CD4-positive, alpha-beta T cell treated with Interleukin-4 for 4 hours (primary cell): Measurements from ENCODE around the gene GPRC5D.

ENCODE experiments used
- DNase-seq: peaks from one replicate; pipeline ENCODE4 v3.0.0-alpha.2; 2020

GPRC5D gene

DNA sequence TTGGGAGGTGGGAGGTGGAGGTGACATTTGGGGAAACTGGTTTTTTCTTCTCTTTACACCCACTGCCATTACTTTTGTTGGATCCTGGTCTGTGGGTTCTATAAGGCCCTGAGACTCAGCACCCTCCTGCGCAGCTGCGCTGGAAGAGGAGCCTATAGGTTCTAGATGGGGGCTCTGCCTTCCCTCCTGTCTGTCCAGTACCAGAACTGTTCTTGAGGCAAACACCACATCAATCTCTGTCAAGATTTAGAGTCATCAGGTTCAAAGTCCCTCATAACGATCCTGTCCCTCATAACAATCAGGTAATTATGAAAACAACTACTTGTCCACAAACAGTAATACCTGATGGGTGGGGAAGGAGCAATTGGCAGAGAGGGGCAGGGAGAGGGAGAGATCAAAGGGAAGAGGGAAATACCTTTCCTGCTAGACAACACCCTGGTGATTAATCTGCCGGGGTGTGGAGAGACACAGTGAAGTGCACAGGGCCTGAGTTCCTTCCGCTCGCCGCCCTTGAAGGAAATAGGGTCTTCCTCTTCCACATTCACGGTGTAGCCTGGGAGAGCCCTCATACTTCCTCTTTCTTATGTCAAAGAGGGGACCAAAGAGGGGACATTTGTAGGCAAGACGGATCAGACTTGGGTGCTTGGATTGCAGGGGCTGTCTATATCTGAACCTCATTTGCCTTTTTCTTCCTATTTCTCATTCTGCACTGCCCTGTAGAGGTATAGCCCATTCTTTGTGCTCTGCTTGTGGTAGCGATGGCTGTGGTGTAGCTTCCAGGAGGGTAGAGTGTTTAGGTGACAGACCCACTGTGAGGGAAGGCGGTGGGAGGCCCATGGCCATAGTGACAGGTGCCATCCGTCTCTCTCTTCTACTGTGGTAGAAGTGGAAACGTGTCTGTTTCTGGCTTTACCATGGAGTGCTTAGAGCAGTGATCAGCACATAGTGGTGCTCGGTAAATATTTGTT, 48.0 kb downstream of the GPRC5D start:
- no peak for DNase-seq

GRCh38 chr12:12902036-12902435, 49.9 kb downstream of the GPRC5D start:
- DNase-seq: no peak

- no peak for DNase-seq
Observed at GRCh38 chr12:12901158-12901791, 50.7 kb downstream of the GPRC5D start.

DNA sequence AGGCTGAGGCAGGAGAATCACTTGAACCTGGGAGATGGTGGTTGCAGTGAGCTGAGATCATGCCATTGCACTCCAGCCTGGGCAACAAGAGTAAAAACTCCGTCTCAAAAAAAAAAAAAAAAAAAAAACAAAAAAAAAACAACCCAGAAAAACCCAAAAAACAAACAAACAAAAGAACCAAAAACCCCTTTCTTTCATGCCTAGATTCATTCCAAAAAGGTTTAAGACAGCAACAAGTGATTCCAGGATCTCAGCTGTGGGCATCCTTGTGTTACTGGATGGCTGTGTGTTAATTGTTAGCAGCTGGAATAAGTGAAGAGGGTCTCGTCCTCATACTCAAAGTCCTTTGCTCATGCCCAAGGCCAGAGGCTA, 51.2 kb downstream of the GPRC5D start:
- DNase-seq: no peak

- no peak for DNase-seq
Observed at GRCh38 chr12:12899530-12900380, 52.2 kb downstream of the GPRC5D start.

DNA sequence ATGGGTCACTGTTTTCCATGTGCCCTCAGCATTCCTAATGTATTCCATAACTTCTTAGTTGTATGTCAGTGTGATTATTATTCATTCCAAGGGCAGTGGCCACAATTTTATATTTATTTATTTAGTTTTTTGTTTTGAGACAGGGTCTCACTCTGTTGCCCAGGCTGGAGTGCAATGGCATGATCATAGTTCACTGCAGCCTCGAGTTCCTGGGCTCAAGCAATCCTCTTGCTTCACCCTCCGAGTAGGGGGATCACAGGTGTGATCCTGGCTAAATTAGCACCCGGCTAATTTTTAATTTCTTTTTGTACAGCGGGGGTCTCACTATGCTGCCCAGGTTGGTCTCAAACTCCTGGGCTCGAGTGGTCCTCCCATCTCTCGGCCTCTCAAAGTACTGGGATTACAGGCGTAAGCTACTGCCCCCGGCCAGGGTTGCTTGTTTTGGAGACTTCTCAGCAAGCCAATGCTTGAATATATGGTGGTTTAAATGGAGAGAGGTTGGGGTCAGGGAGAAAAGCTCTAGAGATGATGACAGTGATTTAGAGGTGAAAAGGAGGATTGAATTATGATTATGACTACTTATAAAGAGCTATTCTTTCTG, 53.0 kb downstream of the GPRC5D start:
- no peak for DNase-seq

GRCh38 chr12:12898136-12898717, 53.7 kb downstream of the GPRC5D start:
- no peak for DNase-seq

DNA sequence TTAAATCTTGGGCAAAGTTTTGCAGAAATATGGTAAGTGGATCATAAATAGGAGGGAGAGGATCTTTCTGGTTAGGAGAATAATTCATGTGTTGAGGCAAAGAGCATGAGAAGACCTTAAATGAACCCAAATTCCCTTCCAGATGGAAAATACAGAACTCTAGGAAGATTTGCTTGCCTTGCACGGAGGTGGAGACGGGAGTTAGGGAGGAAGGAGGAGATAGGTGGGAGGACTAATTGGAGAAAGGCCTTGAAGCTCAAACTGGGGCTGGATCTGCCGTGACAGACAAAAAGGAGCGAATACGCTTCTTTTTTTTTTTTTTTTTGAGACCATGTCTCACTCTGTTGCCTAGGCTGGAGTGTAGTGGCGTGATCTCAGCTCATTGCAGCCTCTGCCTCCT, 54.7 kb downstream of the GPRC5D start:
- DNase-seq: no peak

GRCh38 chr12:12896260-12896659, 55.7 kb downstream of the GPRC5D start:
- DNase-seq: no peak

DNA sequence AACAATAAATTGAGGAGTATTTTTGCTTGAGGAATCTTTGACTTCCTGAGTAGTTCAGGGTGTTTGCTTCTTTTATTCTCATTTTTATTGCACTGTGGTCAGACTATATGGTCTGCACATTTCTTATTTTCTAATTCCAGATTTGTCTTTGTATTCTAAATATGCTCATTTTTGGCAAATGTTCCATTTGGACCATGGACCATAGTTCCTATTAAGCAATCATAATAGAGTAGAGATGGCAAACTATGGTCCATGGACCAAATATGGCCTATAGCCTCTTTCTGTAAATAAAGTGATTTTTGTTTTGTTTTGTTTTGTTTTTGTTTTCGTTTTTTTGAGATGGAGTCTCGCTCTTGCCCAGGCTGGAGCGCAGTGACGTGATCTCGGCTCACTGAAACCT, 58.5 kb downstream of the GPRC5D start:
- no peak for DNase-seq

- no peak for DNase-seq
Observed at GRCh38 chr12:12892681-12893141, 59.3 kb downstream of the GPRC5D start.

DNA sequence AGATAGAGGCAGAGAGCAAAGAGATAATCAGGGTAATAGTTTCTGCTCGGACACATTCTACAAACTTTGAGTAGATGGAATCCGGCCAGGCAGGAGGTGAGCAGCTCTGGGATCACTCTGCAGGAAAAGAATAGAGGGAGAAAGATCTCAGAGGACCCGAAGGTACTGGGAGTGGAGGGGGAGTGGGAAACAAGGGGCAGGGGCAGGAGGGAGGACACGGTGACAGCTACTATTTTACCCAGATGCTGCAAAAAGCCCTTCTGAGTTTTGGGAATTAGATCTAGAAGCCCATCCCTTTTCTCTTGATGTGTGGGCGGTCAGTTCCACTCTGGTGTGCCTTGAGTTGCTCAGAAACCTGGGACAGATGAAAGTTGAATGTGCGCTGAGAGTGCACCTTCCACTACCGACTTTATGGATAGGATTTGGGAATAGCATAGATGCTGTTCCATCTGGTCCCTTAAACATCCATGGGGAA, 60.1 kb downstream of the GPRC5D start:
- DNase-seq: no peak

GRCh38 chr12:12891080-12891880, 60.7 kb downstream of the GPRC5D start, which contains the start of gene GPRC5A:
Gene GPRC5A, plus strand, starts transcription at chr12:12891562. Its CDS starts 16,688 bp downstream, at chr12:12908250.
- DNase-seq: peak; percentile 3
